MCF 10A (cell line): ENCODE data around the gene PPFIA4. TPM values are rescaled to one million over a fixed set of nuclear protein-coding genes. Genes with fewer than 3 reads are reported as not detected.

Experiments used
- BruUV-seq: library from RNA; stranded (reverse); fragments of 400-500 nt; replicated peaks from 2 replicates; lab custom pipeline; 2021; lab: Mats Ljungman, UMichigan
- CTCF ChIA-PET: fragments of 300-600 bp; sonication (Branson Sonifier 250); formaldehyde crosslinking; extraction: SDS; loops from one replicate; lab custom pipeline; 2021; ENCODE audit warnings: antibody characterized with exemption, inconsistent platforms; lab: Yijun Ruan, JAX
- POLR2A ChIA-PET: fragments of 300-600, 350-650 bp; sonication (Branson Sonifier 250); formaldehyde crosslinking; extraction: SDS; loops from one replicate; lab custom pipeline; 2020; ENCODE audit warnings: antibody characterized with exemption, inconsistent platforms; lab: Yijun Ruan, JAX
- DNase-seq: peaks from one replicate; pipeline ENCODE4 v3.0.0-alpha.2; 2018; ENCODE audit not compliant: unreplicated experiment
- H3K27ac Mint-ChIP-seq: one replicate; pipeline ENCODE4 v1.8.0; 2022; ENCODE audit warnings: mild to moderate bottlenecking, low read depth, mixed read lengths; ENCODE audit not compliant: unreplicated experiment
- H3K27me3 Mint-ChIP-seq: one replicate; pipeline ENCODE4 v1.8.0; 2022; ENCODE audit warnings: mixed read lengths; ENCODE audit not compliant: insufficient read depth, unreplicated experiment
- H3K36me3 Mint-ChIP-seq: one replicate; pipeline ENCODE4 v1.8.0; 2022; ENCODE audit warnings: mild to moderate bottlenecking, moderate library complexity, mixed read lengths; ENCODE audit not compliant: insufficient read depth, unreplicated experiment
- H3K4me1 Mint-ChIP-seq: one replicate; pipeline ENCODE4 v1.8.0; 2022; ENCODE audit warnings: mixed read lengths; ENCODE audit not compliant: insufficient read depth, unreplicated experiment
- H3K4me3 Mint-ChIP-seq: one replicate; pipeline ENCODE4 v1.8.0; 2022; ENCODE audit warnings: mild to moderate bottlenecking, moderate library complexity, mixed read lengths; ENCODE audit not compliant: unreplicated experiment
- H3K9me3 Mint-ChIP-seq: one replicate; pipeline ENCODE4 v1.8.0; 2022; ENCODE audit warnings: mixed read lengths; ENCODE audit not compliant: unreplicated experiment
- CTCF ChIP-seq: fragments of 200-600 bp; IDR thresholded peaks from one replicate; pipeline ENCODE4 v1.8.0; 2022; ENCODE audit warnings: antibody characterized with exemption, mild to moderate bottlenecking; ENCODE audit not compliant: unreplicated experiment
- intact Hi-C: fragments of 100-400 bp; cut with micrococcal nuclease; formaldehyde crosslinking; loops from 2 replicates; pipeline ENCODE4 v1.14.1; 2022
- total RNA-seq: library from RNA; stranded (reverse); gene quantifications from 2 replicates; pipeline ENCODE4 v1.2.3, GENCODE V29; 2022

Gene PPFIA4
- total RNA-seq, 1 experiment from 2014 or later = 0.16 TPM

DNA sequence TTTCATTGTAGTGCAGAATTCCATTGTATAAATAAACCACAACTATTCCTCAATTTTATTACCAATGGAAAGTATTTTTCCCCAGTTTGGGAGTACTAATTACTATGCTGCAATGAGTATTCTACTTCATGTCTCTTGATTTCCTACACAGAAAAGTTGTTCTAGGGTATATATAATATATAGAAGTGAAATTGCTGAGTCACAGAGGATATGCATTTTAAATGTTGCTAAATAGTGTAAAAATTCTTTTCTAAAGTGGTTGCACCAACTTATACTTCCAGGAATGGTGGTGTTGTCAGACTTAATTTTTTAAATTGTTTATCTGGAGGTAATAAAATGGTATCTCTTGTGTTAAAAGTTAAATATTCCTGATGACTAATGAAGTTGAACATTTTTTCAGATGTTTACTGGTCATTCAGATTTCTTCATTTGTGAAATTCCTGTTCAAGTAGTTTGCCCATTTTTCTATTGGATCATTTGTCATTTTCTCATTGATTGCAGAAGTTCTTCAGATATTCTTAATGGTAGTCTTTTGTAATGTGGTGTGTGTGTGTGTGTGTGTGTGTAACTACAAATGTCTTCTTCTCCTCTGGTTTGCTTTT, 78.6 kb downstream of the PPFIA4 start:
- Mint-ChIP-seq H3K4me3 (no peak overlapping the region), H3K27ac (no peak overlapping the region), H3K4me1 (no peaks in the 10 kb centered on the region), H3K9me3 (peaks cover 13% of the 10 kb centered on the region), H3K27me3 (peaks cover 50% of the 10 kb centered on the region), H3K36me3 (no peaks in the 10 kb centered on the region)
- POLR2A ChIA-PET = no interaction called here
- intact Hi-C loops = no loop called here
- CTCF ChIA-PET = interaction anchor here (1.5 kb wide), 1 partner anchor 13 kb away, joined by 5 read pairs; no protein-coding TSS in a partner anchor
- no TSS peak for BruUV-seq
- DNase-seq = no peak
- no peak for TF ChIP-seq CTCF

GRCh38 chr1:203112475-203112874, 86.2 kb downstream of the PPFIA4 start:
- CTCF ChIA-PET = interaction anchor here (0.6 to 10.2 kb wide), 8 partner anchors 34 to 125 kb away, joined by 3 to 185 read pairs (median 4); no protein-coding TSS in a partner anchor
- no peak for TF ChIP-seq CTCF
- no peak for DNase-seq
- Mint-ChIP-seq H3K4me3 (no peak overlapping the region), H3K36me3 (no peaks in the 10 kb centered on the region), H3K9me3 (no peaks in the 10 kb centered on the region), H3K27ac (no peak overlapping the region), H3K27me3 (peaks cover 33% of the 10 kb centered on the region), H3K4me1 (peaks cover 5% of the 10 kb centered on the region)
- intact Hi-C loops = no loop called here
- POLR2A ChIA-PET = interaction anchor here (0.6 kb wide), 1 partner anchor 14 kb away, joined by 3 read pairs; no protein-coding TSS in a partner anchor
- no TSS peak for BruUV-seq

DNA sequence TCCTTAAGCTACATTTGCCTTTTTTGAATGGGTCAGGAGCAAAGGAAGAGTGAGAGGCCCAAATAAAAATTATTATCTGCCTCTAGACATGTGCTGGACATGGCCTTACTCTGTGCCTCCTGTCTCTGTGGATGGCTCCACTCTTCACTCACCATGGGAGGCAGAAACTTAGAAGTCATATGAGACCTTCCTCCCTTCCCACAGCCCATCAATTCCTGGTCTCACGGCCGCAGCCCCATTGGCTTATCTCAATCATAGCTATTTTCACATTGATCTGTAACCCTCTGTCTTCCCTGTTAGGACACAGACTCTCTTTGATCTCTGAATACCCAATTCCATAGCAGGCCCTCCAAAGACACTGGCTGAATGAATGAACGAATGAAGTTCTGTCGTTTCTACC, 87.0 kb downstream of the PPFIA4 start:
- Mint-ChIP-seq H3K27me3 (peaks cover 24% of the 10 kb centered on the region), H3K9me3 (no peaks in the 10 kb centered on the region), H3K36me3 (no peaks in the 10 kb centered on the region), H3K4me1 (peaks cover 10% of the 10 kb centered on the region), H3K4me3 (no peak overlapping the region), H3K27ac (no peak overlapping the region)
- no TSS peak for BruUV-seq
- ChIA-PET POLR2A (interaction anchor here (1.5 kb wide), 1 partner anchor 18 kb away, joined by 3 read pairs; no protein-coding TSS in a partner anchor), CTCF (interaction anchor here (0.5 to 10.2 kb wide), 13 partner anchors 34 to 1641 kb away, joined by 3 to 185 read pairs (median 4); no protein-coding TSS in a partner anchor)
- intact Hi-C loops = no loop called here
- DNase-seq = no peak
- TF ChIP-seq CTCF = no peak

GRCh38 chr1:203114202-203114601, 87.9 kb downstream of the PPFIA4 start:
- no peak for TF ChIP-seq CTCF
- no TSS peak for BruUV-seq
- Mint-ChIP-seq H3K4me1 (peaks cover 10% of the 10 kb centered on the region), H3K27me3 (peaks cover 22% of the 10 kb centered on the region), H3K9me3 (no peaks in the 10 kb centered on the region), H3K4me3 (no peak overlapping the region), H3K36me3 (no peaks in the 10 kb centered on the region), H3K27ac (no peak overlapping the region)
- DNase-seq = no peak
- intact Hi-C loops = no loop called here
- POLR2A ChIA-PET = interaction anchor here (1.5 kb wide), 1 partner anchor 17 kb away, joined by 3 read pairs; no protein-coding TSS in a partner anchor
- CTCF ChIA-PET = interaction anchor here (0.9 to 10.2 kb wide), 6 partner anchors 12 to 155 kb away, joined by 3 to 185 read pairs (median 6); no protein-coding TSS in a partner anchor
